Hepatocyte (in vitro differentiated cells): ENCODE data around the gene GALNT13. TPM values are rescaled to one million over a fixed set of nuclear protein-coding genes. Genes with fewer than 3 reads are reported as not detected.

Source experiments
- DNase-seq: peaks from one replicate; pipeline ENCODE4 v3.0.0-alpha.2; 2016; ENCODE audit warnings: low spot score
- H2AFZ ChIP-seq: fragments of 200-600 bp; sonication (generic); 2 replicates; pipeline ENCODE4 v1.6.0; 2016; ENCODE audit warnings: antibody characterized with exemption, mild to moderate bottlenecking
- H3K27ac ChIP-seq: fragments of 200-600 bp; sonication (generic); 2 replicates; pipeline ENCODE4 v1.5.1; 2016; ENCODE audit warnings: mild to moderate bottlenecking
- H3K27me3 ChIP-seq: fragments of 200-600 bp; sonication (generic); 2 replicates; pipeline ENCODE4 v1.6.1; 2016
- H3K36me3 ChIP-seq: fragments of 200-600 bp; sonication (generic); replicated peaks from 2 replicates; pipeline ENCODE4 v1.5.1; 2016; ENCODE audit warnings: low read depth; ENCODE audit not compliant: insufficient read depth
- H3K4me1 ChIP-seq: fragments of 200-600 bp; sonication (generic); 2 replicates; pipeline ENCODE4 v1.5.1; 2016; ENCODE audit warnings: mild to moderate bottlenecking, moderate library complexity; ENCODE audit not compliant: insufficient read depth
- H3K4me2 ChIP-seq: fragments of 200-600 bp; sonication (generic); 2 replicates; pipeline ENCODE4 v1.6.0; 2016
- H3K4me3 ChIP-seq: fragments of 200-600 bp; sonication (generic); 2 replicates; pipeline ENCODE4 v1.5.1; 2016; ENCODE audit warnings: mild to moderate bottlenecking
- H3K79me2 ChIP-seq: fragments of 200-600 bp; sonication (generic); 2 replicates; pipeline ENCODE4 v1.6.0; 2017; ENCODE audit warnings: mild to moderate bottlenecking
- H3K9me2 ChIP-seq: fragments of 200-600 bp; sonication (generic); replicated peaks from 2 replicates; pipeline ENCODE4 v1.6.0; 2017; ENCODE audit warnings: mild to moderate bottlenecking; ENCODE audit not compliant: insufficient read depth
- H3K9me3 ChIP-seq: fragments of 200-600 bp; sonication (generic); 2 replicates; pipeline ENCODE4 v1.5.1; 2016; ENCODE audit warnings: low read depth, mild to moderate bottlenecking
- H4K20me1 ChIP-seq: fragments of 200-600 bp; sonication (generic); 2 replicates; pipeline ENCODE4 v1.6.0; 2016; ENCODE audit warnings: mild to moderate bottlenecking; ENCODE audit not compliant: insufficient read depth, poor library complexity, severe bottlenecking
- EZH2 ChIP-seq: fragments of 200-600 bp; sonication (generic); IDR thresholded peaks from 2 replicates; pipeline ENCODE4 v1.6.1; 2016; ENCODE audit warnings: antibody characterized with exemption, mild to moderate bottlenecking, borderline replicate concordance
- EZH2phosphoT487 ChIP-seq: fragments of 200-600 bp; sonication (generic); IDR thresholded peaks from one replicate; pipeline ENCODE4 v1.6.1; 2018; ENCODE audit warnings: antibody characterized with exemption, mild to moderate bottlenecking, low read depth, moderate library complexity; ENCODE audit not compliant: unreplicated experiment, severe bottlenecking
- WGBS: methylation state at CpG from one replicate; pipeline ENCODE4 v1.1.6; 2016; ENCODE audit warnings: low lambda C conversion rate; ENCODE audit errors: missing lambda C conversion rate; 5-methylcytosine and 5-hydroxymethylcytosine counted together
- polyA plus RNA-seq: library from polyadenylated mRNA; unstranded; fragments of >200 nt; fragmentation: Nextera tagmentation; extraction: Ambion mirVana; gene quantifications from 2 replicates; pipeline ENCODE4 v1.2.1, GENCODE V29; 2016
- total RNA-seq: library from RNA; depleted of rRNA; stranded (reverse); fragments of >200 nt; gene quantifications from 2 replicates; pipeline ENCODE4 v1.2.3, GENCODE V29; 2014
- TF ChIP-seq, protein P1 (sequence below): fragments of 200-600 bp; sonication (generic); IDR thresholded peaks from 2 replicates; pipeline ENCODE4 v1.5.1; 2016; ENCODE audit warnings: antibody characterized with exemption, mild to moderate bottlenecking; ENCODE audit not compliant: poor library complexity

The GALNT13 gene
- total and polyA plus RNA-seq, 2 experiments from 2014 or later = 25.6 to 53.5 TPM

DNA sequence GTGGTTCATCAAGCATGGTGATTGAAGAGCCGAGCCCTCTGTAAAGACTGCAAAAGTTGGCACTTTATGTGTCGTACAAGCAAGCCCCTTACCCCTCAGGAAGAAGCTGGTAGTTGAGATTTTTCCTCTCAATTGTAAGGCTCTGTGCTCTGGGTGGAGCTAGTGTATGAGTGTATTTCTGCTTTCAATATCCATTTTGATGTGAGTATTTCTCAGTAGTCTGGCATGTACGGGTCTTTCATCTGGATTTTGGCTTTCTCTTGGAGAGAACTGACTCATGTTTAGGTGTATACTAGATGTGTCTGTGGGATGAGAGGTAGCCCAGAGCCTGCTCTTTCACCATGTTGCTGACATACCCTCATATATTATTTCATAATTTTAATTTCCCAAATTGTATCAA, 420.2 kb downstream of the GALNT13 start:
- Histone ChIP-seq H3K9me2 (no peaks in the 10 kb centered on the region), H3K4me2 (no peak overlapping the region), H3K36me3 (no peaks in the 10 kb centered on the region), H3K27me3 (no peaks in the 10 kb centered on the region), H3K27ac (no peak overlapping the region), H3K4me3 (no peak overlapping the region), H3K79me2 (no peaks in the 10 kb centered on the region), H3K9me3 (no peaks in the 10 kb centered on the region), H2AFZ (no peak overlapping the region), H4K20me1 (no peaks in the 10 kb centered on the region), H3K4me1 (no peaks in the 10 kb centered on the region)
- 97% methylated on average over 3 of the region's 3 CpGs for WGBS
- no peak for DNase-seq
- TF ChIP-seq EZH2phosphoT487 (no peak), EZH2 (no peak)
- TF ChIP-seq, protein P1, sequence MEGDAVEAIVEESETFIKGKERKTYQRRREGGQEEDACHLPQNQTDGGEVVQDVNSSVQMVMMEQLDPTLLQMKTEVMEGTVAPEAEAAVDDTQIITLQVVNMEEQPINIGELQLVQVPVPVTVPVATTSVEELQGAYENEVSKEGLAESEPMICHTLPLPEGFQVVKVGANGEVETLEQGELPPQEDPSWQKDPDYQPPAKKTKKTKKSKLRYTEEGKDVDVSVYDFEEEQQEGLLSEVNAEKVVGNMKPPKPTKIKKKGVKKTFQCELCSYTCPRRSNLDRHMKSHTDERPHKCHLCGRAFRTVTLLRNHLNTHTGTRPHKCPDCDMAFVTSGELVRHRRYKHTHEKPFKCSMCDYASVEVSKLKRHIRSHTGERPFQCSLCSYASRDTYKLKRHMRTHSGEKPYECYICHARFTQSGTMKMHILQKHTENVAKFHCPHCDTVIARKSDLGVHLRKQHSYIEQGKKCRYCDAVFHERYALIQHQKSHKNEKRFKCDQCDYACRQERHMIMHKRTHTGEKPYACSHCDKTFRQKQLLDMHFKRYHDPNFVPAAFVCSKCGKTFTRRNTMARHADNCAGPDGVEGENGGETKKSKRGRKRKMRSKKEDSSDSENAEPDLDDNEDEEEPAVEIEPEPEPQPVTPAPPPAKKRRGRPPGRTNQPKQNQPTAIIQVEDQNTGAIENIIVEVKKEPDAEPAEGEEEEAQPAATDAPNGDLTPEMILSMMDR = no peak

DNA sequence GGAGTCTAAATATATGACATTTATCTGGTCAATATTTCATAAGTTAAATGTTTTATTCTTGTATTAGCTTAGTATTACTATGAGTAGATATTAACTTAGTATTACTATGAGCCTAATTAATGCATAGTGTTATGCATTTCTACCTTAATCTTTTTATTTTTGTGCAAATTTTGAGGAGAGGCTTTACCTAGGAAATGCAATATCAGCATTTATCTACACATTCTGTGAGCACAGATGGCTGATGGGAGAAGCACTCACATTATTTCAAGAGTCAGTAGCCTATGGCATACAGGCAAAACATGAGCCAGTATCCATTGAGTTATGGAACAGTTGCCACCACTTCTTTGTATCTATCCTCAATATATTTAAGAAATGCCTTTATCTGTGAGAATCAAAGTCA, 422.1 kb downstream of the GALNT13 start:
- Histone ChIP-seq H3K27ac (no peak overlapping the region), H3K79me2 (no peaks in the 10 kb centered on the region), H3K36me3 (no peaks in the 10 kb centered on the region), H3K4me2 (no peak overlapping the region), H3K27me3 (no peaks in the 10 kb centered on the region), H3K4me3 (no peak overlapping the region), H2AFZ (no peak overlapping the region), H3K9me2 (no peaks in the 10 kb centered on the region), H4K20me1 (no peaks in the 10 kb centered on the region), H3K4me1 (no peaks in the 10 kb centered on the region), H3K9me3 (no peaks in the 10 kb centered on the region)
- DNase-seq = no peak
- TF ChIP-seq EZH2 = no peak
- TF ChIP-seq, protein P1 = no peak
- TF ChIP-seq EZH2phosphoT487 = no peak

DNA sequence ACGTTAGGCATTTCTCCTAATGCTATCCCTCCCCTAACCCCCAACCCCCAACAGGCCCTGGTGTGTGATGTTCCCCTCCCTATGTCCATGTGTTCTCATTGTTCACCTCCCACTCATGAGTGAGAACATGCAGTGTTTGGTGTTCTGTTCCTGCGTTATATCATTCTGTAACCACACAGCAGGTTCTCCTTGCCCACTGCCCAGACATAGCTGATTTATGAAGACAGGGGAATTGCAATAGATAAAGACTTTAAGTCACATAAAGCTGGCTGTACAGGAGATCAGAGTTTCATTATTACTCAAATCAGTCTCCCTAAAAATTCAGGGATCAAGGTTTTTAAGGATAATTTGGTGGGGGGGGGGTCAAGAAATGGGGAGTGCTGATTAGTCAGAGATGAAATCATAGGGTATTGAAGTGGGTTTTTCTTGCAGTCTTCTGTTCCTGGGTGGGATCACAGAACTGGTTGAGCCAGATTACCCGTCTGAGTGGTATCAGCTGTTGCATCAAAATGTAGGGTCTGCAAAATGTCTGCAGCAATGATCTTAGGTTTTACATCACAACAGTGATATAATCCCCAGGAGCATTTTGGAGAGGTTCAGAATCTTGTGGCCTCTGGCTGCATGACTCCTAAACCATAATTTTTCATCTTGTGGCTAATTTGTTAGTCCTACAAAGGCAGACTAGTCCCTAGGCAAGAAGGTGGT, 434.7 kb downstream of the GALNT13 start:
- no peak for TF ChIP-seq EZH2
- H3K9me2 ChIP-seq = no peaks in the 10 kb centered on the region
- WGBS = 41% methylated on average over 3 of the region's 3 CpGs

DNA sequence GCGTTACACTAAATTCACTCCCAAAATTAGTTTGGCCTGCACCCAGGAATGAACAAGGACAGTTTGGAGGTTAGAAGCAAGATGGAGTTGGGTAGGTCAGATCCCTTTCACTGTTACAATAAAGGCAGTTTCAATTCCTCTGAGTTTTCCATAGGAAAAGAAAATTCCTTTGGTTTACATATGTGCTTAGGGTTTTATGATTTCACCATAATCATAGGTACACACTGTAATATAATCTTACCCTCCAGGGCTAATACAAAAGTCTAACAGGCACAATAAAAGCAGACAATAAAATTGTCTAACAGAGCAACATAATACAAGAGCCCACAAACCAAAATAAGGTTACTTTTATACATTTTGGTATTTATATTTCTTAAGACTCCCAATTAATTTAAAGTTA, 435.3 kb downstream of the GALNT13 start:
- Histone ChIP-seq H3K36me3 (no peaks in the 10 kb centered on the region), H3K4me1 (peaks cover 20% of the 10 kb centered on the region), H3K9me3 (no peaks in the 10 kb centered on the region), H3K27me3 (no peaks in the 10 kb centered on the region), H3K79me2 (no peaks in the 10 kb centered on the region), H3K4me2 (peak overlapping the region; percentile 9), H3K4me3 (no peak overlapping the region), H2AFZ (no peak overlapping the region), H4K20me1 (no peaks in the 10 kb centered on the region), H3K9me2 (no peaks in the 10 kb centered on the region), H3K27ac (no peak overlapping the region)
- DNase-seq = no peak
- WGBS = 39% methylated on average over 1 of the region's 1 CpG
- TF ChIP-seq EZH2phosphoT487 (no peak), EZH2 (no peak)
- TF ChIP-seq, protein P1 = no peak

More for the DNA sequence above, 434.7 kb downstream of the GALNT13 start:
- no peak for DNase-seq
- H3K27me3 ChIP-seq = no peaks in the 10 kb centered on the region
- H2AFZ ChIP-seq = no peak overlapping the region
- no peaks in the 10 kb centered on the region for H3K9me3 ChIP-seq
- H3K79me2 ChIP-seq = no peaks in the 10 kb centered on the region
- no peaks in the 10 kb centered on the region for H4K20me1 ChIP-seq
- peak overlapping the region; percentile 9 for H3K4me2 ChIP-seq
- no peaks in the 10 kb centered on the region for H3K36me3 ChIP-seq
- no peak overlapping the region for H3K27ac ChIP-seq
- no peak overlapping the region for H3K4me3 ChIP-seq
- peaks cover 20% of the 10 kb centered on the region for H3K4me1 ChIP-seq
